CD8-positive, alpha-beta memory T cell (primary cell): ENCODE data around the gene PROX1. TPM values are rescaled to one million over a fixed set of nuclear protein-coding genes. Genes with fewer than 3 reads are reported as not detected.

Experiments used
- CTCF ChIA-PET: fragments of 350-600 bp; sonication (Branson Sonifier 250); formaldehyde crosslinking; loops from one replicate; lab custom pipeline; 2021; ENCODE audit warnings: antibody characterized with exemption; lab: Charles Lee
- POLR2A ChIA-PET: fragments of 350-600 bp; sonication (Branson Sonifier 250); formaldehyde crosslinking; loops from one replicate; lab custom pipeline; 2021; ENCODE audit warnings: antibody characterized with exemption; lab: Charles Lee
- DNase-seq, 5 donors: peaks; one replicate each; pipeline versions ENCODE4 v3.0.0 to v3.0.0-alpha.2; 2020 to 2022; ENCODE audit warnings: mixed read lengths in 1 of 5
- H3K27ac ChIP-seq: one replicate; pipeline ENCODE4 v1.7.0; 2013; ENCODE audit warnings: low read depth, mild to moderate bottlenecking, low read length, moderate library complexity
- H3K27me3 ChIP-seq: 2 replicates; pipeline ENCODE4 v1.7.0; 2013; ENCODE audit warnings: low read length, mild to moderate bottlenecking; ENCODE audit not compliant: insufficient read depth, poor library complexity, severe bottlenecking
- H3K36me3 ChIP-seq: 2 replicates; pipeline ENCODE4 v1.7.0; 2013; ENCODE audit warnings: mild to moderate bottlenecking, low read length, moderate library complexity; ENCODE audit not compliant: insufficient read depth
- H3K4me1 ChIP-seq: 2 replicates; pipeline ENCODE4 v1.7.0; 2013; ENCODE audit warnings: mild to moderate bottlenecking, low read length, moderate library complexity; ENCODE audit not compliant: insufficient read depth
- H3K4me3 ChIP-seq: 2 replicates; pipeline ENCODE4 v1.7.0; 2013; ENCODE audit warnings: mild to moderate bottlenecking, low read length
- H3K9me3 ChIP-seq: 2 replicates; pipeline ENCODE4 v1.7.0; 2013; ENCODE audit warnings: mild to moderate bottlenecking, low read length
- H3K27ac Mint-ChIP-seq, 8 donors: one replicate each; pipeline ENCODE4 v1.8.0; 2020 to 2021; ENCODE audit warnings: mixed read lengths in 8 of 8, mild to moderate bottlenecking in 6 of 8, inconsistent platforms in 3 of 8, moderate library complexity in 3 of 8
- H3K27me3 Mint-ChIP-seq, 2 donors: one replicate each; pipeline ENCODE4 v1.8.0; 2020 to 2021; ENCODE audit warnings: mixed read lengths in 2 of 2, mild to moderate bottlenecking in 1 of 2, moderate library complexity in 1 of 2
- H3K36me3 Mint-ChIP-seq, 3 donors: one replicate each; pipeline ENCODE4 v1.8.0; 2020 to 2021; ENCODE audit warnings: mixed read lengths in 3 of 3, inconsistent platforms in 1 of 3, mild to moderate bottlenecking in 1 of 3
- H3K4me1 Mint-ChIP-seq, 3 donors: one replicate each; pipeline ENCODE4 v1.8.0; 2020 to 2021; ENCODE audit warnings: mixed read lengths in 3 of 3, inconsistent platforms in 1 of 3, mild to moderate bottlenecking in 1 of 3
- H3K4me3 Mint-ChIP-seq, 7 donors: one replicate each; pipeline ENCODE4 v1.8.0; 2020 to 2021; ENCODE audit warnings: mixed read lengths in 7 of 7, mild to moderate bottlenecking in 6 of 7, moderate library complexity in 4 of 7, inconsistent platforms in 2 of 7
- H3K9me3 Mint-ChIP-seq, 5 donors: one replicate each; pipeline ENCODE4 v1.8.0; 2020 to 2022; ENCODE audit warnings: mixed read lengths in 5 of 5, mild to moderate bottlenecking in 3 of 5, moderate library complexity in 2 of 5, inconsistent platforms in 1 of 5
- polyA plus RNA-seq: library from polyadenylated mRNA; unstranded; fragments of 300-500 nt; fragmentation: Illumina TruSeq; gene quantifications from one replicate; pipeline ENCODE4 v1.2.3, GENCODE V29; 2021
- total RNA-seq, 2 experiments: library from RNA; stranded (reverse); gene quantifications; one replicate each; pipeline ENCODE4 v1.2.3, GENCODE V29; 2021

The PROX1 gene
- total and polyA plus RNA-seq, 3 experiments from 2014 or later: not detected

- peaks cover 0 to 5% (median 0%) of the 10 kb centered on the region in 5 donors for H3K9me3 Mint-ChIP-seq
- POLR2A ChIA-PET: no interaction called here
- CTCF ChIA-PET: no interaction called here
- no peaks in the 10 kb centered on the region for H3K4me1 Mint-ChIP-seq
- Histone ChIP-seq H3K27me3 (no peaks in the 10 kb centered on the region), H3K4me3 (no peak overlapping the region), H3K27ac (no peak overlapping the region), H3K4me1 (no peaks in the 10 kb centered on the region), H3K9me3 (no peaks in the 10 kb centered on the region), H3K36me3 (no peaks in the 10 kb centered on the region)
- no peak overlapping the region for H3K4me3 Mint-ChIP-seq
- H3K36me3 Mint-ChIP-seq: no peaks in the 10 kb centered on the region
- DNase-seq: no peak
- peaks cover 0 to 4% of the 10 kb centered on the region in 2 donors for H3K27me3 Mint-ChIP-seq
- H3K27ac Mint-ChIP-seq: no peak overlapping the region
These were observed 49.7 kb downstream of the PROX1 start for GRCh38 chr1:214037468-214037867.

- no peaks in the 10 kb centered on the region for H3K9me3 Mint-ChIP-seq
- Histone ChIP-seq H3K27ac (no peak overlapping the region), H3K36me3 (no peaks in the 10 kb centered on the region), H3K27me3 (no peaks in the 10 kb centered on the region), H3K9me3 (no peaks in the 10 kb centered on the region), H3K4me1 (no peaks in the 10 kb centered on the region), H3K4me3 (no peak overlapping the region)
- no peaks in the 10 kb centered on the region for H3K4me1 Mint-ChIP-seq
- no peak overlapping the region for H3K27ac Mint-ChIP-seq
- ChIA-PET CTCF (no interaction called here), POLR2A (no interaction called here)
- H3K36me3 Mint-ChIP-seq: no peaks in the 10 kb centered on the region
- peaks cover 0 to 5% of the 10 kb centered on the region in 2 donors for H3K27me3 Mint-ChIP-seq
- no peak for DNase-seq
- no peak overlapping the region for H3K4me3 Mint-ChIP-seq
These were observed 51.7 kb downstream of the PROX1 start for GRCh38 chr1:214039394-214040018.

- ChIA-PET POLR2A (no interaction called here), CTCF (no interaction called here)
- H3K36me3 Mint-ChIP-seq: no peaks in the 10 kb centered on the region
- H3K4me1 ChIP-seq: no peaks in the 10 kb centered on the region
- no peaks in the 10 kb centered on the region for H3K4me1 Mint-ChIP-seq
- H3K9me3 Mint-ChIP-seq: peaks cover 0 to 8% (median 6%) of the 10 kb centered on the region in 5 donors
- no peak overlapping the region for H3K27ac Mint-ChIP-seq
- H3K27me3 ChIP-seq: no peaks in the 10 kb centered on the region
- no peak overlapping the region for H3K4me3 Mint-ChIP-seq
- peaks cover 1 to 5% of the 10 kb centered on the region in 2 donors for H3K27me3 Mint-ChIP-seq
- no peak overlapping the region for H3K4me3 ChIP-seq
- no peak for DNase-seq
- H3K27ac ChIP-seq: no peak overlapping the region
- no peaks in the 10 kb centered on the region for H3K9me3 ChIP-seq
- H3K36me3 ChIP-seq: no peaks in the 10 kb centered on the region
These were observed 55.4 kb downstream of the PROX1 start for GRCh38 chr1:214043167-214043566.

GRCh38 chr1:214044438-214045214 is 56.9 kb downstream of the PROX1 start:
- Mint-ChIP-seq H3K9me3 (peaks cover 4 to 13% (median 7%) of the 10 kb centered on the region in 5 donors), H3K4me1 (no peaks in the 10 kb centered on the region), H3K27me3 (peaks cover 1 to 5% of the 10 kb centered on the region in 2 donors), H3K36me3 (no peaks in the 10 kb centered on the region), H3K4me3 (no peak overlapping the region), H3K27ac (no peak overlapping the region)
- H3K36me3 ChIP-seq: no peaks in the 10 kb centered on the region
- DNase-seq: no peak
- POLR2A ChIA-PET: no interaction called here
- no peaks in the 10 kb centered on the region for H3K27me3 ChIP-seq
- CTCF ChIA-PET: no interaction called here
- H3K9me3 ChIP-seq: no peaks in the 10 kb centered on the region
- H3K4me3 ChIP-seq: no peak overlapping the region
- H3K4me1 ChIP-seq: no peaks in the 10 kb centered on the region
- no peak overlapping the region for H3K27ac ChIP-seq

GRCh38 chr1:214050513-214051401 is 63.0 kb downstream of the PROX1 start:
- ChIA-PET POLR2A (no interaction called here), CTCF (no interaction called here)
- no peaks in the 10 kb centered on the region for H3K4me1 Mint-ChIP-seq
- H3K27me3 ChIP-seq: no peaks in the 10 kb centered on the region
- H3K4me3 Mint-ChIP-seq: no peak overlapping the region
- no peaks in the 10 kb centered on the region for H3K36me3 ChIP-seq
- no peaks in the 10 kb centered on the region for H3K4me1 ChIP-seq
- peaks cover 5 to 13% (median 8%) of the 10 kb centered on the region in 5 donors for H3K9me3 Mint-ChIP-seq
- H3K27ac ChIP-seq: no peak overlapping the region
- H3K27ac Mint-ChIP-seq: no peak overlapping the region
- peaks cover 0 to 4% of the 10 kb centered on the region in 2 donors for H3K27me3 Mint-ChIP-seq
- no peak overlapping the region for H3K4me3 ChIP-seq
- no peak for DNase-seq
- H3K9me3 ChIP-seq: no peaks in the 10 kb centered on the region
- no peaks in the 10 kb centered on the region for H3K36me3 Mint-ChIP-seq

- ChIA-PET POLR2A (no interaction called here), CTCF (interaction anchor here (1.4 kb wide), 1 partner anchor 11 kb away, joined by 3 read pairs; no protein-coding TSS in a partner anchor)
- H3K27me3 Mint-ChIP-seq: peaks cover 0 to 4% of the 10 kb centered on the region in 2 donors
- no peak overlapping the region for H3K4me3 ChIP-seq
- H3K36me3 Mint-ChIP-seq: no peaks in the 10 kb centered on the region
- H3K27ac ChIP-seq: no peak overlapping the region
- H3K27me3 ChIP-seq: no peaks in the 10 kb centered on the region
- DNase-seq: no peak
- H3K4me3 Mint-ChIP-seq: no peak overlapping the region
- no peaks in the 10 kb centered on the region for H3K4me1 Mint-ChIP-seq
- no peaks in the 10 kb centered on the region for H3K9me3 ChIP-seq
- no peak overlapping the region for H3K27ac Mint-ChIP-seq
- H3K9me3 Mint-ChIP-seq: peaks cover 5 to 13% (median 8%) of the 10 kb centered on the region in 5 donors
- no peaks in the 10 kb centered on the region for H3K36me3 ChIP-seq
- H3K4me1 ChIP-seq: no peaks in the 10 kb centered on the region
These were observed 64.0 kb downstream of the PROX1 start for GRCh38 chr1:214051786-214052185.

- ChIA-PET POLR2A (no interaction called here), CTCF (no interaction called here)
- peaks cover 0 to 2% (median 0%) of the 10 kb centered on the region in 5 donors for H3K9me3 Mint-ChIP-seq
- no peaks in the 10 kb centered on the region for H3K4me1 Mint-ChIP-seq
- H3K36me3 Mint-ChIP-seq: no peaks in the 10 kb centered on the region
- no peaks in the 10 kb centered on the region for H3K27me3 ChIP-seq
- H3K4me3 Mint-ChIP-seq: no peak overlapping the region
- H3K4me1 ChIP-seq: no peaks in the 10 kb centered on the region
- no peak for DNase-seq
- peaks cover 0 to 1% of the 10 kb centered on the region in 2 donors for H3K27me3 Mint-ChIP-seq
- H3K27ac Mint-ChIP-seq: no peak overlapping the region
- H3K27ac ChIP-seq: no peak overlapping the region
- no peaks in the 10 kb centered on the region for H3K36me3 ChIP-seq
- no peaks in the 10 kb centered on the region for H3K9me3 ChIP-seq
- H3K4me3 ChIP-seq: no peak overlapping the region
These were observed 70.3 kb downstream of the PROX1 start for GRCh38 chr1:214058076-214058475.

GRCh38 chr1:214066190-214066589 is 78.4 kb downstream of the PROX1 start:
- Mint-ChIP-seq H3K4me3 (no peak overlapping the region), H3K27me3 (peaks cover 0 to 3% of the 10 kb centered on the region in 2 donors), H3K36me3 (no peaks in the 10 kb centered on the region), H3K27ac (no peak overlapping the region), H3K4me1 (no peaks in the 10 kb centered on the region), H3K9me3 (peaks cover 0 to 4% (median 2%) of the 10 kb centered on the region in 5 donors)
- no peaks in the 10 kb centered on the region for H3K4me1 ChIP-seq
- no peak for DNase-seq
- POLR2A ChIA-PET: no interaction called here
- H3K27me3 ChIP-seq: no peaks in the 10 kb centered on the region
- H3K27ac ChIP-seq: no peak overlapping the region
- no peaks in the 10 kb centered on the region for H3K36me3 ChIP-seq
- CTCF ChIA-PET: no interaction called here
- no peak overlapping the region for H3K4me3 ChIP-seq
- H3K9me3 ChIP-seq: no peaks in the 10 kb centered on the region
